ENCODE results near the gene PLAAT2.

The PLAAT2 gene

GRCh38 chr11:63564784-63565350 lies 1.7 kb upstream of the PLAAT2 start:
- CTCF ChIA-PET, result no interaction called here
- TF ChIP-seq CTCF (conservative IDR thresholded peaks at IDR 0.05; ENCODE audit: low read depth), result no peak
- DNase-seq (ENCODE audit: low spot score), result no peak
- H3K27ac ChIP-seq, result peak overlapping the region; percentile 100
- POLR2A ChIA-PET (ENCODE audit: low non-redundant PET), result no interaction called here

GRCh38 chr11:63564056-63564774 lies 1.0 kb upstream of the PLAAT2 start:
- peak overlapping the region; percentile 100 for H3K27ac ChIP-seq
- CTCF ChIA-PET, result no interaction called here
- no peak for DNase-seq (ENCODE audit: low spot score)
- TF ChIP-seq CTCF (conservative IDR thresholded peaks at IDR 0.05; ENCODE audit: low read depth), result no peak
- POLR2A ChIA-PET (ENCODE audit: low non-redundant PET), result no interaction called here

DNA sequence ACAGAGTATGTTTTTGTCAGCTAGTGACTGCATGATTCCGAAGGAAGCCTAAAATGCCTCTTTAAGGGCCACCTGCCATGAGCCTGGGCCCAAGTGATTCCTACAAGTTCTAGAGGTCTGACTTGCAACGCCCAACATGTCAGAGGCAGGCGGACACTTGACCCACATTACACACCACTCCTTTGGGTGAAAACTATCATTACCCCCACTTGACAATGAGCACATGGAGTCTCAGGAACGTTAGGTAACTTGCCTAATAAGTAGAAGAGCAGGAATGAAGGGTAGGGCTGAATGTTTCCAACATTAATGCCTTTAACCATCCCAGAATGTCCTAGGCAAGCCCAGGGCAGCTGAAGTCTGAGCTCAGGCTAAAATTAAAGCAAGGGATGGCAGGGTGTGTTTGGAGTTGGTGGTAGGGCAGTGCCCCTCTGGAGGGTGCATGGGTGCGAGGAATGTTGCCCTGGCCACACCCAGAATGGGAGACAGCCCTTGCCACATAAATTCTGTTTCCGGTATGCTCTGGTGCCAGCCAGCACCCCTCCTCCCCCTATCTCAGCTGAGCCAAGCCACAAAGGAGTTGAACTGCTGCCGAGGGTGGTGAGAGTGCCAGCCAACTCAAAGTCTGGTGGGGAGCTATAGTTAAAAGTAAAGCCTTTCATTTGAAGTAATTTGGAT lies 2.5 kb downstream of the PLAAT2 start:
- DNase-seq (ENCODE audit: low spot score), result no peak
- CTCF ChIA-PET, result no interaction called here
- no peak for TF ChIP-seq CTCF (conservative IDR thresholded peaks at IDR 0.05; ENCODE audit: low read depth)
- POLR2A ChIA-PET (ENCODE audit: low non-redundant PET), result no interaction called here
- H3K27ac ChIP-seq, result peak overlapping the region; percentile 95

- no peak for TF ChIP-seq CTCF (conservative IDR thresholded peaks at IDR 0.05; ENCODE audit: low read depth)
- CTCF ChIA-PET, result interaction anchor here (0.6 to 1.3 kb wide), 2 partner anchors 50 to 79 kb away, joined by 3 read pairs; no protein-coding TSS in a partner anchor
- no peak for DNase-seq (ENCODE audit: low spot score)
- POLR2A ChIA-PET (ENCODE audit: low non-redundant PET), result no interaction called here
- peak overlapping the region; percentile 95 for H3K27ac ChIP-seq
Measured at GRCh38 chr11:63558459-63559157, 4.6 kb downstream of the PLAAT2 start.

- CTCF ChIA-PET, result no interaction called here
- POLR2A ChIA-PET (ENCODE audit: low non-redundant PET), result no interaction called here
- DNase-seq (ENCODE audit: low spot score), result no peak
- TF ChIP-seq CTCF (conservative IDR thresholded peaks at IDR 0.05; ENCODE audit: low read depth), result no peak
- no peak overlapping the region for H3K27ac ChIP-seq
Measured at GRCh38 chr11:63557570-63557969, 5.6 kb downstream of the PLAAT2 start.

DNA sequence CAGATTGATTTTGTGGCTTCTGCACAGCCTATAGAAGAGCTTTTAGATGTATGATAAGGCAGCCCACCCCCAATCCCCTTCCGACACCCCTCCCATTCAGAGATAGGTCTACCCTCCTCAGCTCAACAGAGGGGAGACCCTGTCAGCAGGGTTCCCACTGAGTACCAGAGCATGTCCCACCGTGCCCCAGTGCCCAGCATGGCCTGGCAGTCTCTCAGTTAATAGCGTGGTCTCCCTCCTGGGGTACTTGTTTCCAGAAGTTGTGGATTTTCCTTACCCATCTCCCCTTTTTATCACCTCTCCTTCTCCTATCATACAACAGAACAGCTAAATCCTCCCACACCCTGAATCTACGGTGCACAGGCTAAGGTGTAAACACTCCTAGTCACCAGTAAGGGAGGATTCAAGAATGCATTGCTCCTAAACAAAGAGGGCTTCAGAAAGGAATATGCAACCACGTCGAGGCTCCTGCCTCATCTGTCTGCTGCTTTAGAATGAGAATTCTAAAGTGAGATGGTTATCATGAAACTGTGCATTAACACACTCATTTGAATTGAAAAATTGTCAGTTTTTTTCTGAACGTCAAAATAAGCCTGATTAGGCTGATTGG lies 6.7 kb downstream of the PLAAT2 start:
- DNase-seq (ENCODE audit: low spot score), result no peak
- POLR2A ChIA-PET (ENCODE audit: low non-redundant PET), result no interaction called here
- TF ChIP-seq CTCF (conservative IDR thresholded peaks at IDR 0.05; ENCODE audit: low read depth), result no peak
- no peak overlapping the region for H3K27ac ChIP-seq
- CTCF ChIA-PET, result no interaction called here

Data from RWPE1 (cell line).